K562 (cell line): ENCODE measurements around the gene PLAC8. TPM values are rescaled to one million over a fixed set of nuclear protein-coding genes. Genes with fewer than 3 reads are reported as not detected.

Source experiments
- ATAC-seq: fragments of 200-7000 bp; cut with Tn5 transposase; 3 replicates; pipeline ENCODE4 v1.9.1; 2020; ENCODE audit warnings: moderate library complexity
- BruUV-seq: library from RNA; stranded (reverse); fragments of 400-500 nt; replicated peaks from 2 replicates; lab custom pipeline; 2021; lab: Mats Ljungman, UMichigan
- CTCF ChIA-PET: fragments of 300-600 bp; formaldehyde crosslinking; extraction: SDS; loops from one replicate; lab custom pipeline; 2021; ENCODE audit warnings: low intra/inter-chr PET ratio; lab: Yijun Ruan, JAX
- POLR2A ChIA-PET: fragments of 300-600, 350-650 bp; sonication (Branson Sonifier 250); formaldehyde crosslinking; extraction: SDS; loops from one replicate; lab custom pipeline; 2021; ENCODE audit warnings: antibody characterized with exemption, inconsistent platforms; lab: Yijun Ruan, JAX
- DNase-seq, 4 experiments: peaks; one replicate each; pipeline versions ENCODE4 v3.0.0 to v3.0.0-alpha.2; 2011 to 2018; ENCODE audit warnings: low spot score in 3 of 4, mixed read lengths in 3 of 4; ENCODE audit errors: extremely low read depth in 1 of 4
- FAIRE-seq: peaks from 2 replicates; lab custom pipeline; 2011; peaks lifted over from hg19 to GRCh38; lab: Jason Lieb, UNC
- H2AFZ ChIP-seq: 2 replicates; pipeline ENCODE4 v1.6.0; 2011; ENCODE audit warnings: low read depth, low read length, control low read depth, inconsistent platforms
- H3K27ac ChIP-seq: fragments of 200-600 bp; 3 replicates; pipeline ENCODE4 v1.8.0; 2011; ENCODE audit warnings: low read depth, mild to moderate bottlenecking, control low read depth, inconsistent platforms, low read length, moderate library complexity, mixed read lengths; ENCODE audit errors: extremely low read depth
- H3K27me3 ChIP-seq, 2 experiments: fragments of 300-600 bp in 1 of 2; 2 replicates in 1 of 2; 3 replicates in 1 of 2; pipeline versions ENCODE4 v1.6.0 to v1.8.0; 2011; ENCODE audit warnings: inconsistent platforms in 2 of 2, low read length in 2 of 2, mild to moderate bottlenecking in 1 of 2, mixed read lengths in 1 of 2, moderate library complexity in 1 of 2; ENCODE audit not compliant: control insufficient read depth in 2 of 2, insufficient read depth in 2 of 2
- H3K36me3 ChIP-seq: fragments of 300-600 bp; 3 replicates; pipeline ENCODE4 v1.8.0; 2011; ENCODE audit warnings: mild to moderate bottlenecking, low read length, inconsistent platforms; ENCODE audit not compliant: control insufficient read depth, insufficient read depth
- H3K4me1 ChIP-seq, 2 experiments: fragments of 200-600 bp in 1 of 2; replicated peaks in 1 of 2; 2 replicates in 1 of 2; 3 replicates in 1 of 2; pipeline versions ENCODE4 v1.5.1 to v1.8.0; 2011; ENCODE audit warnings: inconsistent platforms in 2 of 2, low read length in 2 of 2, mild to moderate bottlenecking in 1 of 2, mixed read lengths in 1 of 2, moderate library complexity in 1 of 2; ENCODE audit not compliant: control insufficient read depth in 2 of 2, insufficient read depth in 2 of 2
- H3K4me2 ChIP-seq: 2 replicates; pipeline ENCODE4 v1.6.1; 2011; ENCODE audit warnings: low read length, control low read depth, inconsistent platforms, mixed read lengths; ENCODE audit not compliant: insufficient read depth
- H3K4me3 ChIP-seq: fragments of 200-600 bp; sonication (generic), shearing (Covaris generic); 2 replicates; pipeline ENCODE4 v1.5.1; 2016; ENCODE audit warnings: control low read depth, inconsistent platforms
- H3K79me2 ChIP-seq: fragments of 200-600 bp; 3 replicates; pipeline ENCODE4 v1.8.0; 2011; ENCODE audit warnings: low read length, inconsistent platforms; ENCODE audit not compliant: control insufficient read depth, insufficient read depth
- H3K9ac ChIP-seq, 2 experiments: 2 replicates each; pipeline versions ENCODE4 v1.6.0 to v1.6.1; 2011; ENCODE audit warnings: low read depth in 2 of 2, low read length in 2 of 2, control low read depth in 1 of 2, inconsistent platforms in 1 of 2, mild to moderate bottlenecking in 1 of 2, mixed read lengths in 1 of 2; ENCODE audit not compliant: insufficient read depth in 1 of 2
- H3K9me1 ChIP-seq: one replicate; pipeline ENCODE4 v1.6.0; 2011; ENCODE audit warnings: inconsistent platforms, mild to moderate bottlenecking, low read length, moderate library complexity; ENCODE audit not compliant: control insufficient read depth, insufficient read depth
- H3K9me3 ChIP-seq: replicated peaks from 2 replicates; pipeline ENCODE4 v1.5.1; 2011; ENCODE audit warnings: low read depth, low read length, inconsistent platforms; ENCODE audit not compliant: control insufficient read depth, insufficient read depth
- H4K20me1 ChIP-seq: replicated peaks from 2 replicates; pipeline ENCODE4 v1.6.1; 2011; ENCODE audit warnings: low read length, inconsistent platforms, mixed read lengths; ENCODE audit not compliant: control insufficient read depth, insufficient read depth
- POLR2A ChIP-seq: fragments of 450-650 bp; conservative IDR thresholded peaks from 2 replicates; pipeline ENCODE4 v1.6.1; 2016
- RAD21 ChIP-seq, 2 experiments: fragments of 250-450 bp in 1 of 2; fragments of 450-650 bp in 1 of 2; sonication (Bioruptor Pico) in 1 of 2; formaldehyde crosslinking in 1 of 2; IDR thresholded peaks in 1 of 2; conservative IDR thresholded peaks in 1 of 2; 2 replicates each; pipeline versions ENCODE4 v1.4.0 to v1.8.0; 2020 to 2022; ENCODE audit warnings: mild to moderate bottlenecking in 2 of 2, moderate library complexity in 1 of 2
- RBM15 ChIP-seq: fragments of 200-400 bp; formaldehyde crosslinking; IDR thresholded peaks from 2 replicates; pipeline ENCODE4 v1.6.1; 2018; ENCODE audit warnings: mild to moderate bottlenecking, low read length, moderate library complexity; ENCODE audit not compliant: insufficient read depth
- TAF15 ChIP-seq: fragments of 200-400 bp; formaldehyde crosslinking; IDR thresholded peaks from 2 replicates; pipeline ENCODE4 v1.6.1; 2017; ENCODE audit warnings: mild to moderate bottlenecking, low read depth, low read length, moderate library complexity
- WGBS: fragments of 100-300 bp; shearing (Covaris generic); methylation state at CpG from one replicate; pipeline ENCODE4 v1.1.6; 2016; ENCODE audit warnings: low coverage, mixed read lengths; ENCODE audit not compliant: insufficient coverage; ENCODE audit errors: missing lambda C conversion rate; 5-methylcytosine and 5-hydroxymethylcytosine counted together
- in situ Hi-C: fragments of 300-500 bp; cut with MboI; formaldehyde crosslinking; loops from 4 replicates; pipeline ENCODE4 v1.15.0; 2018; ENCODE audit warnings: inconsistent platforms, mixed read lengths
- intact Hi-C: fragments of 100-400 bp; cut with micrococcal nuclease; formaldehyde crosslinking; loops from 2 replicates; pipeline ENCODE4 v1.14.2; 2022
- polyA plus RNA-seq, 8 experiments: library from polyadenylated mRNA; depleted of rRNA in 4 of 8; stranded (reverse) in 5 of 8; unstranded in 3 of 8; fragments of >200 nt; fragmentation: Nextera tagmentation in 2 of 8; fragmentation: Illumina TruSeq in 1 of 8; extraction: Ambion mirVana in 2 of 8; extraction: Trizol in 1 of 8; gene quantifications; 2 replicates each; pipeline versions ENCODE4 v1.2.1 to v1.2.3, GENCODE V29; 2011 to 2014; ENCODE audit warnings: inconsistent platforms in 1 of 8, missing spikeins in 1 of 8
- total RNA-seq, 7 experiments: library from RNA; depleted of rRNA in 6 of 7; stranded (reverse); fragments of >200 nt in 6 of 7; fragmentation: Illumina TruSeq in 2 of 7; extraction: Trizol in 2 of 7; gene quantifications; 2 replicates each; pipeline versions ENCODE4 v1.2.1 to v1.2.3, GENCODE V29; 2011 to 2021; ENCODE audit warnings: low replicate concordance in 1 of 7
- TF ChIP-seq, protein P1 (sequence below), 2 experiments: fragments of 450-650 bp in 1 of 2; sonication (generic) in 1 of 2; formaldehyde crosslinking in 1 of 2; IDR thresholded peaks in 1 of 2; conservative IDR thresholded peaks in 1 of 2; 2 replicates each; pipeline versions ENCODE4 v1.6.1 to v1.8.1; 2016 to 2023; ENCODE audit warnings: mild to moderate bottlenecking in 2 of 2, moderate library complexity in 2 of 2, inconsistent platforms in 1 of 2, missing genetic modification reagents in 1 of 2
- TF ChIP-seq, protein P2 (sequence below): fragments of 450-650 bp; formaldehyde crosslinking; IDR thresholded peaks from 2 replicates; pipeline ENCODE4 v1.4.0; 2020; ENCODE audit warnings: mild to moderate bottlenecking, moderate library complexity
- TF ChIP-seq, protein P3 (sequence below): fragments of 250-450 bp; sonication (Bioruptor Pico); IDR thresholded peaks from 2 replicates; pipeline ENCODE4 v1.8.0; 2021; ENCODE audit warnings: moderate library complexity, mild to moderate bottlenecking, inconsistent platforms
- TF ChIP-seq, protein P4 (sequence below): fragments of 450-650 bp; formaldehyde crosslinking; IDR thresholded peaks from 2 replicates; pipeline ENCODE4 v1.4.0; 2020; ENCODE audit warnings: mild to moderate bottlenecking, moderate library complexity
- TF ChIP-seq, protein P5 (sequence below): IDR thresholded peaks from 2 replicates; pipeline ENCODE4 v1.6.1; 2011; ENCODE audit warnings: borderline replicate concordance, low read depth, mild to moderate bottlenecking, moderate library complexity, low read length; ENCODE audit not compliant: insufficient read depth, poor library complexity, severe bottlenecking
- TF ChIP-seq, protein P6 (sequence below): sonication (generic); IDR thresholded peaks from 2 replicates; pipeline ENCODE4 v1.6.1; 2016

PLAC8 gene
- total and polyA plus RNA-seq, 9 of the 15 experiments (the other 6 are each of a cell fraction or from before 2014, with no cell fraction given) = 0.27 to 0.51 TPM; not detected in 7

DNA sequence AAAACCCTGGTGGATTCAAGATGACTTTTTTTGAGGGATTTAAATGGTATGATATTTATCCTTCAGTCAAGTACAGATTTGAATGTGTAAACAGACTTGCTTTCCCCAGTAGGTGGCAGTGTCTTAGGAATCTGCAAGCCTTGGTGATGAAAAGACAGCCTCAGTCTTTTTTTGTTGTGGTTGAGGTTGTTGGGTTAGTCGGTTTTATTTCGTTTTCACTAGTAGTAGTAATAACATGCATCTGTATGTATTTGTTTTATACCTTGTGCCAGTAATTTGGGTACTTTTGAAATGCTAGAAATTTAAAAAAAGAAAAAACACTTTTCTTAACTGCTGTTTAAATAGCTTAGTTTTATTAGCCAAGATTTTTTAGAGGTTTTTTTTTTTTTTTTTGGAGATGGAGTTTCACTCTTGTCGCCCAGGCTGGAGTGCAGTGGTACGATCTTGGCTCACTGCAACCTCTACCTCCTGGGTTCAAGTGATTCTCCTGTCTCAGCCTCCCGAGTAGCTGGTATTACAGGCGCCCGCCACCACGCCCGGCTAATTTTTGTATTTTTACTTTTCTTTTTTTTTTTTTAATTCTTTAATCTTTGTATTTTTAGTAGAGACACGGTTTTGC lies 40.3 kb downstream of the PLAC8 start:
- CTCF ChIA-PET = interaction anchor here (0.7 kb wide), 2 partner anchors 24 to 27 kb away, joined by 3 to 5 read pairs; no protein-coding TSS in a partner anchor
- H3K79me2 ChIP-seq = no peaks in the 10 kb centered on the region
- no peaks in the 10 kb centered on the region for H3K4me1 ChIP-seq
- no peaks in the 10 kb centered on the region for H3K27me3 ChIP-seq
- in situ Hi-C loops = no loop called here
- DNase-seq (peak; percentile 33 to 70 (median 42)), ATAC-seq (peak; percentile 89), FAIRE-seq (peak; percentile 94)
- no peaks in the 10 kb centered on the region for H3K9me1 ChIP-seq
- H3K4me2 ChIP-seq = no peak overlapping the region
- peaks cover 22% of the 10 kb centered on the region for H3K36me3 ChIP-seq
- H3K4me3 ChIP-seq = no peak overlapping the region
- POLR2A ChIA-PET = interaction anchor here (0.6 kb wide), 2 partner anchors 61 to 490 kb away, joined by 3 to 4 read pairs; no protein-coding TSS in a partner anchor
- H4K20me1 ChIP-seq = no peaks in the 10 kb centered on the region
- no peak overlapping the region for H2AFZ ChIP-seq
- H3K9me3 ChIP-seq = no peaks in the 10 kb centered on the region
- no TSS peak for BruUV-seq
- H3K9ac ChIP-seq = no peak overlapping the region
- H3K27ac ChIP-seq = no peak overlapping the region
- intact Hi-C loops = loop anchor here (1.0 kb wide), 1 partner anchor 179 kb away; no protein-coding TSS in a partner anchor
- 61% methylated on average over 8 of the region's 10 CpGs for WGBS
- TF ChIP-seq, protein P1, sequence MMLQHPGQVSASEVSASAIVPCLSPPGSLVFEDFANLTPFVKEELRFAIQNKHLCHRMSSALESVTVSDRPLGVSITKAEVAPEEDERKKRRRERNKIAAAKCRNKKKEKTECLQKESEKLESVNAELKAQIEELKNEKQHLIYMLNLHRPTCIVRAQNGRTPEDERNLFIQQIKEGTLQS (IDR thresholded peaks at IDR 0.05) = no peak
- TF ChIP-seq, protein P1 (CRISPR knock-in tag; conservative IDR thresholded peaks at IDR 0.05) = no peak
- no peak for TF ChIP-seq RBM15
- no peak for TF ChIP-seq TAF15
- TF ChIP-seq, protein P2, sequence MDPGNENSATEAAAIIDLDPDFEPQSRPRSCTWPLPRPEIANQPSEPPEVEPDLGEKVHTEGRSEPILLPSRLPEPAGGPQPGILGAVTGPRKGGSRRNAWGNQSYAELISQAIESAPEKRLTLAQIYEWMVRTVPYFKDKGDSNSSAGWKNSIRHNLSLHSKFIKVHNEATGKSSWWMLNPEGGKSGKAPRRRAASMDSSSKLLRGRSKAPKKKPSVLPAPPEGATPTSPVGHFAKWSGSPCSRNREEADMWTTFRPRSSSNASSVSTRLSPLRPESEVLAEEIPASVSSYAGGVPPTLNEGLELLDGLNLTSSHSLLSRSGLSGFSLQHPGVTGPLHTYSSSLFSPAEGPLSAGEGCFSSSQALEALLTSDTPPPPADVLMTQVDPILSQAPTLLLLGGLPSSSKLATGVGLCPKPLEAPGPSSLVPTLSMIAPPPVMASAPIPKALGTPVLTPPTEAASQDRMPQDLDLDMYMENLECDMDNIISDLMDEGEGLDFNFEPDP (CRISPR knock-in tag) = no peak
- TF ChIP-seq RAD21 (CRISPR knock-in tag; conservative IDR thresholded peaks at IDR 0.05 in 1 of 2, IDR thresholded peaks at IDR 0.05 in 1 of 2) = peak; percentile 37 to 62
- TF ChIP-seq, protein P3, sequence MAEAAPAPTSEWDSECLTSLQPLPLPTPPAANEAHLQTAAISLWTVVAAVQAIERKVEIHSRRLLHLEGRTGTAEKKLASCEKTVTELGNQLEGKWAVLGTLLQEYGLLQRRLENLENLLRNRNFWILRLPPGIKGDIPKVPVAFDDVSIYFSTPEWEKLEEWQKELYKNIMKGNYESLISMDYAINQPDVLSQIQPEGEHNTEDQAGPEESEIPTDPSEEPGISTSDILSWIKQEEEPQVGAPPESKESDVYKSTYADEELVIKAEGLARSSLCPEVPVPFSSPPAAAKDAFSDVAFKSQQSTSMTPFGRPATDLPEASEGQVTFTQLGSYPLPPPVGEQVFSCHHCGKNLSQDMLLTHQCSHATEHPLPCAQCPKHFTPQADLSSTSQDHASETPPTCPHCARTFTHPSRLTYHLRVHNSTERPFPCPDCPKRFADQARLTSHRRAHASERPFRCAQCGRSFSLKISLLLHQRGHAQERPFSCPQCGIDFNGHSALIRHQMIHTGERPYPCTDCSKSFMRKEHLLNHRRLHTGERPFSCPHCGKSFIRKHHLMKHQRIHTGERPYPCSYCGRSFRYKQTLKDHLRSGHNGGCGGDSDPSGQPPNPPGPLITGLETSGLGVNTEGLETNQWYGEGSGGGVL (CRISPR knock-in tag) = no peak
- TF ChIP-seq POLR2A = no peak
- TF ChIP-seq, protein P4, sequence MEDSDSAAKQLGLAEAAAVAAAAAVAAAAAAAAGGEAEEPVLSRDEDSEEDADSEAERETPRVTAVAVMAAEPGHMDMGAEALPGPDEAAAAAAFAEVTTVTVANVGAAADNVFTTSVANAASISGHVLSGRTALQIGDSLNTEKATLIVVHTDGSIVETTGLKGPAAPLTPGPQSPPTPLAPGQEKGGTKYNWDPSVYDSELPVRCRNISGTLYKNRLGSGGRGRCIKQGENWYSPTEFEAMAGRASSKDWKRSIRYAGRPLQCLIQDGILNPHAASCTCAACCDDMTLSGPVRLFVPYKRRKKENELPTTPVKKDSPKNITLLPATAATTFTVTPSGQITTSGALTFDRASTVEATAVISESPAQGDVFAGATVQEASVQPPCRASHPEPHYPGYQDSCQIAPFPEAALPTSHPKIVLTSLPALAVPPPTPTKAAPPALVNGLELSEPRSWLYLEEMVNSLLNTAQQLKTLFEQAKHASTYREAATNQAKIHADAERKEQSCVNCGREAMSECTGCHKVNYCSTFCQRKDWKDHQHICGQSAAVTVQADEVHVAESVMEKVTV (CRISPR knock-in tag) = 0 out of 2 replicates have a peak, but pooled peaks have one; percentile 14
- TF ChIP-seq, protein P5, sequence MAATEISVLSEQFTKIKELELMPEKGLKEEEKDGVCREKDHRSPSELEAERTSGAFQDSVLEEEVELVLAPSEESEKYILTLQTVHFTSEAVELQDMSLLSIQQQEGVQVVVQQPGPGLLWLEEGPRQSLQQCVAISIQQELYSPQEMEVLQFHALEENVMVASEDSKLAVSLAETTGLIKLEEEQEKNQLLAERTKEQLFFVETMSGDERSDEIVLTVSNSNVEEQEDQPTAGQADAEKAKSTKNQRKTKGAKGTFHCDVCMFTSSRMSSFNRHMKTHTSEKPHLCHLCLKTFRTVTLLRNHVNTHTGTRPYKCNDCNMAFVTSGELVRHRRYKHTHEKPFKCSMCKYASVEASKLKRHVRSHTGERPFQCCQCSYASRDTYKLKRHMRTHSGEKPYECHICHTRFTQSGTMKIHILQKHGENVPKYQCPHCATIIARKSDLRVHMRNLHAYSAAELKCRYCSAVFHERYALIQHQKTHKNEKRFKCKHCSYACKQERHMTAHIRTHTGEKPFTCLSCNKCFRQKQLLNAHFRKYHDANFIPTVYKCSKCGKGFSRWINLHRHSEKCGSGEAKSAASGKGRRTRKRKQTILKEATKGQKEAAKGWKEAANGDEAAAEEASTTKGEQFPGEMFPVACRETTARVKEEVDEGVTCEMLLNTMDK = peak; percentile 17
- TF ChIP-seq, protein P6, sequence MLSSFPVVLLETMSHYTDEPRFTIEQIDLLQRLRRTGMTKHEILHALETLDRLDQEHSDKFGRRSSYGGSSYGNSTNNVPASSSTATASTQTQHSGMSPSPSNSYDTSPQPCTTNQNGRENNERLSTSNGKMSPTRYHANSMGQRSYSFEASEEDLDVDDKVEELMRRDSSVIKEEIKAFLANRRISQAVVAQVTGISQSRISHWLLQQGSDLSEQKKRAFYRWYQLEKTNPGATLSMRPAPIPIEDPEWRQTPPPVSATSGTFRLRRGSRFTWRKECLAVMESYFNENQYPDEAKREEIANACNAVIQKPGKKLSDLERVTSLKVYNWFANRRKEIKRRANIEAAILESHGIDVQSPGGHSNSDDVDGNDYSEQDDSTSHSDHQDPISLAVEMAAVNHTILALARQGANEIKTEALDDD = peak; percentile 79
